Nephron (organoid): ENCODE measurements around the gene CTSG.
"Not testable (repeated sequence)": the region's sequence is repeated elsewhere in the genome, so short reads cannot be mapped to it uniquely, and the experiment has no call there.

ENCODE experiments used
- H3K27ac Mint-ChIP-seq, 3 experiments: 2 replicates each; pipeline ENCODE4 v1.8.0; 2020; ENCODE audit warnings: mixed read lengths in 3 of 3, mild to moderate bottlenecking in 2 of 3, moderate library complexity in 1 of 3
- H3K27me3 Mint-ChIP-seq: 2 replicates; pipeline ENCODE4 v1.8.0; 2021; ENCODE audit warnings: low read depth, mild to moderate bottlenecking, moderate library complexity, mixed read lengths
- H3K36me3 Mint-ChIP-seq: 2 replicates; pipeline ENCODE4 v1.8.0; 2020; ENCODE audit warnings: low read depth, mixed read lengths
- H3K4me1 Mint-ChIP-seq: 2 replicates; pipeline ENCODE4 v1.8.0; 2020; ENCODE audit warnings: mixed read lengths
- H3K4me3 Mint-ChIP-seq, 3 experiments: 2 replicates each; pipeline ENCODE4 v1.8.0; 2020; ENCODE audit warnings: mild to moderate bottlenecking in 3 of 3, mixed read lengths in 3 of 3, moderate library complexity in 2 of 3
- H3K9me3 Mint-ChIP-seq: 2 replicates; pipeline ENCODE4 v1.8.0; 2020; ENCODE audit warnings: mixed read lengths
- CTCF ChIP-seq, 3 experiments: fragments of 200-600 bp; sonication (generic); IDR thresholded peaks; one replicate each; pipeline ENCODE4 v1.5.0; 2021; ENCODE audit warnings: antibody characterized with exemption in 3 of 3; ENCODE audit not compliant: unreplicated experiment in 3 of 3

Gene CTSG

GRCh38 chr14:24595073-24595808 is 19.2 kb upstream of the CTSG start:
- Mint-ChIP-seq H3K9me3 (peaks cover 40% of the 10 kb centered on the region), H3K36me3 (no peaks in the 10 kb centered on the region), H3K4me3 (no peak overlapping the region), H3K27ac (no peak overlapping the region), H3K4me1 (no peaks in the 10 kb centered on the region), H3K27me3 (no peaks in the 10 kb centered on the region)
- no peak for TF ChIP-seq CTCF (IDR thresholded peaks at IDR 0.05; ENCODE audit: unreplicated experiment in 3 of 3)

GRCh38 chr14:24591004-24591403 is 15.0 kb upstream of the CTSG start:
- H3K36me3 Mint-ChIP-seq, H3K27me3 Mint-ChIP-seq, H3K4me3 Mint-ChIP-seq, H3K27ac Mint-ChIP-seq, H3K4me1 Mint-ChIP-seq: not testable (repeated sequence)
- H3K9me3 Mint-ChIP-seq, result peaks cover 35% of the 10 kb centered on the region

GRCh38 chr14:24584402-24584801 is 8.4 kb upstream of the CTSG start:
- H3K4me1 Mint-ChIP-seq, H3K27ac Mint-ChIP-seq, H3K36me3 Mint-ChIP-seq, H3K4me3 Mint-ChIP-seq, H3K27me3 Mint-ChIP-seq: not testable (repeated sequence)
- H3K9me3 Mint-ChIP-seq, result peaks cover 24% of the 10 kb centered on the region

- Mint-ChIP-seq H3K9me3 (no peaks in the 10 kb centered on the region), H3K4me3 (no peak overlapping the region), H3K27ac (no peak overlapping the region), H3K4me1 (no peaks in the 10 kb centered on the region), H3K36me3 (no peaks in the 10 kb centered on the region), H3K27me3 (no peaks in the 10 kb centered on the region)
- no peak for TF ChIP-seq CTCF (IDR thresholded peaks at IDR 0.05; ENCODE audit: unreplicated experiment in 3 of 3)
These were observed 2.5 kb upstream of the CTSG start for GRCh38 chr14:24578558-24578957.

GRCh38 chr14:24576771-24577170 is 721 bp upstream of the CTSG start:
- H3K27me3 Mint-ChIP-seq, result no peaks in the 10 kb centered on the region
- H3K27ac Mint-ChIP-seq, result no peak overlapping the region
- no peak overlapping the region for H3K4me3 Mint-ChIP-seq
- no peak for TF ChIP-seq CTCF (IDR thresholded peaks at IDR 0.05; ENCODE audit: unreplicated experiment in 3 of 3)
- H3K9me3 Mint-ChIP-seq, result no peaks in the 10 kb centered on the region
- H3K4me1 Mint-ChIP-seq, result no peaks in the 10 kb centered on the region
- no peaks in the 10 kb centered on the region for H3K36me3 Mint-ChIP-seq

GRCh38 chr14:24574206-24574774 is 1.8 kb downstream of the CTSG start:
- Mint-ChIP-seq H3K27me3 (no peaks in the 10 kb centered on the region), H3K9me3 (no peaks in the 10 kb centered on the region), H3K4me3 (no peak overlapping the region), H3K36me3 (no peaks in the 10 kb centered on the region), H3K27ac (no peak overlapping the region), H3K4me1 (no peaks in the 10 kb centered on the region)
- TF ChIP-seq CTCF (IDR thresholded peaks at IDR 0.05; ENCODE audit: unreplicated experiment in 3 of 3), result no peak

GRCh38 chr14:24566318-24566717 is 9.7 kb downstream of the CTSG start:
- Mint-ChIP-seq H3K9me3 (peaks cover 8% of the 10 kb centered on the region), H3K36me3 (no peaks in the 10 kb centered on the region), H3K4me1 (no peaks in the 10 kb centered on the region), H3K4me3 (no peak overlapping the region), H3K27me3 (no peaks in the 10 kb centered on the region), H3K27ac (no peak overlapping the region)
- no peak for TF ChIP-seq CTCF (IDR thresholded peaks at IDR 0.05; ENCODE audit: unreplicated experiment in 3 of 3)
